ENCODE data around the gene MRPS18B.
"Not testable (repeated sequence)": the region's sequence is repeated elsewhere in the genome, so short reads cannot be mapped to it uniquely, and the experiment has no call there.

Gene MRPS18B

GRCh38 chr6:30656513-30656912 is 38.9 kb downstream of the MRPS18B start:
- CTCF ChIA-PET, result interaction anchor here (0.8 to 5.0 kb wide), 4 partner anchors 9 to 17 kb away, joined by 3 to 23 read pairs (median 3); partner anchors contain the start of genes C6orf136 and DHX16
- no peak for DNase-seq (ENCODE audit: low read depth, low spot score)
- POLR2A ChIA-PET, result no interaction called here

GRCh38 chr6:30657454-30657853 is 39.8 kb downstream of the MRPS18B start:
- CTCF ChIA-PET, result interaction anchor here (1.4 to 5.0 kb wide), 2 partner anchors 14 to 220 kb away, joined by 4 to 23 read pairs; partner anchors contain the start of gene DHX16
- TF ChIP-seq CTCF (IDR thresholded peaks at IDR 0.05; ENCODE audit: insufficient read depth, low read length, missing control alignments), result no peak
- no peak overlapping the region for H3K4me3 ChIP-seq (ENCODE audit: low read depth, low read length)
- POLR2A ChIA-PET, result no interaction called here
- DNase-seq (ENCODE audit: low read depth, low spot score), result no peak

More at GRCh38 chr6:30656513-30656912, 38.9 kb downstream of the MRPS18B start:
- no peak overlapping the region for H3K4me3 ChIP-seq (ENCODE audit: low read depth, low read length)
- no peak for TF ChIP-seq CTCF (IDR thresholded peaks at IDR 0.05; ENCODE audit: insufficient read depth, low read length, missing control alignments)

GRCh38 chr6:30657922-30658321 is 40.3 kb downstream of the MRPS18B start:
- CTCF ChIA-PET, result interaction anchor here (1.4 to 5.0 kb wide), 2 partner anchors 14 to 220 kb away, joined by 4 to 23 read pairs; partner anchors contain the start of gene DHX16
- POLR2A ChIA-PET; DNase-seq (ENCODE audit: low read depth, low spot score); H3K4me3 ChIP-seq (ENCODE audit: low read depth, low read length): not testable (repeated sequence)

- DNase-seq (ENCODE audit: low read depth, low spot score), result no peak
- TF ChIP-seq CTCF (IDR thresholded peaks at IDR 0.05; ENCODE audit: insufficient read depth, low read length, missing control alignments), result no peak
Observed at GRCh38 chr6:30664994-30665767, 47.5 kb downstream of the MRPS18B start.

GRCh38 chr6:30666300-30666699 is 48.7 kb downstream of the MRPS18B start:
- CTCF ChIA-PET, result interaction anchor here (3.8 kb wide), 1 partner anchor 12 kb away, joined by 19 read pairs; no protein-coding TSS in a partner anchor
- DNase-seq (ENCODE audit: low read depth, low spot score); H3K4me3 ChIP-seq (ENCODE audit: low read depth, low read length); POLR2A ChIA-PET: not testable (repeated sequence)

More at GRCh38 chr6:30664994-30665767, 47.5 kb downstream of the MRPS18B start:
- ChIA-PET POLR2A (no interaction called here), CTCF (interaction anchor here (0.7 to 3.8 kb wide), 8 partner anchors 13 to 122 kb away, joined by 3 to 19 read pairs (median 3); no protein-coding TSS in a partner anchor)
- H3K4me3 ChIP-seq (ENCODE audit: low read depth, low read length), result no peak overlapping the region

- ChIA-PET CTCF (interaction anchor here (1.0 to 17.5 kb wide), 8 partner anchors 10 to 189 kb away, joined by 3 to 504 read pairs (median 14); partner anchors contain the start of genes MDC1 and TUBB), POLR2A (interaction anchor here (1.1 to 1.8 kb wide), 2 partner anchors 10 to 23 kb away, joined by 3 to 6 read pairs; no protein-coding TSS in a partner anchor)
- no peak for TF ChIP-seq CTCF (IDR thresholded peaks at IDR 0.05; ENCODE audit: insufficient read depth, low read length, missing control alignments)
- H3K4me3 ChIP-seq (ENCODE audit: low read depth, low read length), result no peak overlapping the region
- no peak for DNase-seq (ENCODE audit: low read depth, low spot score)
Observed at GRCh38 chr6:30670760-30671527, 53.3 kb downstream of the MRPS18B start.

Data from AG04449 (cell line).